SK-N-SH treated with all-trans-retinoic acid at 6 μM for 48 hours (cell line): ENCODE data around the gene SIRPB2.

Source experiments
- ISL1 ChIP-seq: fragments of 250-450 bp; sonication (Bioruptor Pico); IDR thresholded peaks from 2 replicates; pipeline ENCODE4 v2.1.2; 2022; ENCODE audit warnings: mild to moderate bottlenecking, moderate library complexity
- OSR1 ChIP-seq: fragments of 250-450 bp; sonication (Bioruptor Pico); IDR thresholded peaks from 2 replicates; pipeline ENCODE4 v1.8.0; 2022; ENCODE audit warnings: moderate library complexity, mild to moderate bottlenecking, inconsistent platforms
- PPARA ChIP-seq: fragments of 250-450 bp; sonication (Bioruptor Pico); IDR thresholded peaks from 2 replicates; pipeline ENCODE4 v1.5.0; 2020; ENCODE audit warnings: mild to moderate bottlenecking, borderline replicate concordance
- SNAI2 ChIP-seq: fragments of 250-450 bp; sonication (Bioruptor Pico); IDR thresholded peaks from 2 replicates; pipeline ENCODE4 v1.5.0; 2020; ENCODE audit warnings: mild to moderate bottlenecking, moderate library complexity
- ZC3H10 ChIP-seq: fragments of 250-450 bp; sonication (Bioruptor Pico); IDR thresholded peaks from 2 replicates; pipeline ENCODE4 v1.5.1; 2021; ENCODE audit warnings: mild to moderate bottlenecking, moderate library complexity
- ZNF8 ChIP-seq: fragments of 450-650 bp; formaldehyde crosslinking; IDR thresholded peaks from 2 replicates; pipeline ENCODE4 v1.5.0; 2020; ENCODE audit warnings: mild to moderate bottlenecking, moderate library complexity
- TF ChIP-seq, protein P1 (sequence below): fragments of 250-450 bp; sonication (Bioruptor Pico); IDR thresholded peaks from 2 replicates; pipeline ENCODE4 v1.5.1; 2020; ENCODE audit warnings: low read depth, mild to moderate bottlenecking, moderate library complexity
- TF ChIP-seq, protein P2 (sequence below): fragments of 250-450 bp; sonication (Bioruptor Pico); IDR thresholded peaks from 2 replicates; pipeline ENCODE4 v1.8.0; 2020; ENCODE audit warnings: mild to moderate bottlenecking, moderate library complexity, borderline replicate concordance
- TF ChIP-seq, protein P3 (sequence below): fragments of 250-450 bp; sonication (Bioruptor Pico); IDR thresholded peaks from 2 replicates; pipeline ENCODE4 v1.8.0; 2021; ENCODE audit warnings: low read depth, mild to moderate bottlenecking, moderate library complexity, borderline replicate concordance

DNA sequence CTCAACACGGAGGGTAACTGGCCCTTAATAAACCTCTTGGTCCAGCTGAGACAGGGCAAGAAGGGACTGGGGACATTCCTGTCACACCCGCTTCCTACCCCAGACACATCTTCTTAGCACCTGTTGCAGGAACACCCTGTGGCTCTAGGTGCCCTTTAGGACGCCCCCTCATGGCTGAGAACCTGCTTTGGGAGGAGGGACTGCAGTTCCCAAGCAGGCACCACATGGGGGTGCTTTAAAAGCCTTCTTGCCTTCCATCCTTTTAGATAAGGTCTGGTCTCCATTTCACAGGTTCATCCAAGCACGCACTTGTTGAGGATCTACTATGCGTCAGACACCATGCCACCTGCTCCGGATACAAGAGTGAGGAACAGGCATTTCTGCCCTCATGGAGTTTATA is 51.2 kb downstream of the SIRPB2 start:
- TF ChIP-seq, protein P1, sequence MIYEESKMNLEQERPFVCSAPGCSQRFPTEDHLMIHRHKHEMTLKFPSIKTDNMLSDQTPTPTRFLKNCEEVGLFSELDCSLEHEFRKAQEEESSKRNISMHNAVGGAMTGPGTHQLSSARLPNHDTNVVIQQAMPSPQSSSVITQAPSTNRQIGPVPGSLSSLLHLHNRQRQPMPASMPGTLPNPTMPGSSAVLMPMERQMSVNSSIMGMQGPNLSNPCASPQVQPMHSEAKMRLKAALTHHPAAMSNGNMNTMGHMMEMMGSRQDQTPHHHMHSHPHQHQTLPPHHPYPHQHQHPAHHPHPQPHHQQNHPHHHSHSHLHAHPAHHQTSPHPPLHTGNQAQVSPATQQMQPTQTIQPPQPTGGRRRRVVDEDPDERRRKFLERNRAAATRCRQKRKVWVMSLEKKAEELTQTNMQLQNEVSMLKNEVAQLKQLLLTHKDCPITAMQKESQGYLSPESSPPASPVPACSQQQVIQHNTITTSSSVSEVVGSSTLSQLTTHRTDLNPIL (CRISPR knock-in tag) = no peak
- TF ChIP-seq ISL1 (CRISPR knock-in tag) (no peak), ZNF8 (CRISPR knock-in tag) (no peak), OSR1 (CRISPR knock-in tag) (no peak), ZC3H10 (no peak), PPARA (CRISPR knock-in tag) (no peak), SNAI2 (CRISPR knock-in tag) (no peak)
- TF ChIP-seq, protein P2, sequence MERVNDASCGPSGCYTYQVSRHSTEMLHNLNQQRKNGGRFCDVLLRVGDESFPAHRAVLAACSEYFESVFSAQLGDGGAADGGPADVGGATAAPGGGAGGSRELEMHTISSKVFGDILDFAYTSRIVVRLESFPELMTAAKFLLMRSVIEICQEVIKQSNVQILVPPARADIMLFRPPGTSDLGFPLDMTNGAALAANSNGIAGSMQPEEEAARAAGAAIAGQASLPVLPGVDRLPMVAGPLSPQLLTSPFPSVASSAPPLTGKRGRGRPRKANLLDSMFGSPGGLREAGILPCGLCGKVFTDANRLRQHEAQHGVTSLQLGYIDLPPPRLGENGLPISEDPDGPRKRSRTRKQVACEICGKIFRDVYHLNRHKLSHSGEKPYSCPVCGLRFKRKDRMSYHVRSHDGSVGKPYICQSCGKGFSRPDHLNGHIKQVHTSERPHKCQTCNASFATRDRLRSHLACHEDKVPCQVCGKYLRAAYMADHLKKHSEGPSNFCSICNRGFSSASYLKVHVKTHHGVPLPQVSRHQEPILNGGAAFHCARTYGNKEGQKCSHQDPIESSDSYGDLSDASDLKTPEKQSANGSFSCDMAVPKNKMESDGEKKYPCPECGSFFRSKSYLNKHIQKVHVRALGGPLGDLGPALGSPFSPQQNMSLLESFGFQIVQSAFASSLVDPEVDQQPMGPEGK (CRISPR knock-in tag) = no peak
- TF ChIP-seq, protein P3, sequence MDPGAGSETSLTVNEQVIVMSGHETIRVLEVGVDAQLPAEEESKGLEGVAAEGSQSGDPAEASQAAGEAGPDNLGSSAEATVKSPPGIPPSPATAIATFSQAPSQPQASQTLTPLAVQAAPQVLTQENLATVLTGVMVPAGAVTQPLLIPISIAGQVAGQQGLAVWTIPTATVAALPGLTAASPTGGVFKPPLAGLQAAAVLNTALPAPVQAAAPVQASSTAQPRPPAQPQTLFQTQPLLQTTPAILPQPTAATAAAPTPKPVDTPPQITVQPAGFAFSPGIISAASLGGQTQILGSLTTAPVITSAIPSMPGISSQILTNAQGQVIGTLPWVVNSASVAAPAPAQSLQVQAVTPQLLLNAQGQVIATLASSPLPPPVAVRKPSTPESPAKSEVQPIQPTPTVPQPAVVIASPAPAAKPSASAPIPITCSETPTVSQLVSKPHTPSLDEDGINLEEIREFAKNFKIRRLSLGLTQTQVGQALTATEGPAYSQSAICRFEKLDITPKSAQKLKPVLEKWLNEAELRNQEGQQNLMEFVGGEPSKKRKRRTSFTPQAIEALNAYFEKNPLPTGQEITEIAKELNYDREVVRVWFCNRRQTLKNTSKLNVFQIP (CRISPR knock-in tag) = no peak
